Tibial nerve (tissue), 4 donors: ENCODE measurements around the gene NDUFC2. TPM values are rescaled to one million over a fixed set of nuclear protein-coding genes. Genes with fewer than 3 reads are reported as not detected.

Experiments
- DNase-seq, 2 donors: peaks; one replicate each; pipeline ENCODE4 v3.0.0-alpha.2; 2019; ENCODE audit warnings: low spot score in 2 of 2
- H3K27ac ChIP-seq, 4 donors: fragments of 200-600 bp; sonication (generic) in 3 of 4; one replicate each; pipeline ENCODE4 v1.5.1; 2017 to 2019; ENCODE audit warnings: mild to moderate bottlenecking in 1 of 4
- H3K27me3 ChIP-seq, 2 donors: fragments of 200-600 bp; sonication (generic) in 1 of 2; one replicate each; pipeline versions ENCODE4 v1.5.1 to v1.6.0; 2017 to 2019
- H3K36me3 ChIP-seq, 3 donors: fragments of 200-600 bp; sonication (generic); one replicate each; pipeline ENCODE4 v1.5.1; 2018 to 2019
- H3K4me1 ChIP-seq, 4 donors: fragments of 200-600 bp; sonication (generic) in 3 of 4; one replicate each; pipeline ENCODE4 v1.5.1; 2017 to 2019
- H3K4me3 ChIP-seq, 4 donors: fragments of 200-600 bp; sonication (generic) in 3 of 4; one replicate each; pipeline ENCODE4 v1.5.1; 2017 to 2019; ENCODE audit warnings: mild to moderate bottlenecking in 1 of 4, moderate library complexity in 1 of 4
- H3K9me3 ChIP-seq, 4 donors: fragments of 200-600 bp; sonication (generic) in 3 of 4; one replicate each; pipeline ENCODE4 v1.5.1; 2017 to 2019
- CTCF ChIP-seq, 5 experiments: fragments of 200-600 bp in 3 of 5; fragments of 450-650 bp in 2 of 5; sonication (generic) in 3 of 5; IDR thresholded peaks; one replicate each; pipeline ENCODE4 v1.5.1; 2016 to 2019; ENCODE audit warnings: antibody characterized with exemption in 5 of 5, mild to moderate bottlenecking in 3 of 5, moderate library complexity in 2 of 5
- EP300 ChIP-seq, 2 donors: sonication (generic); formaldehyde crosslinking; IDR thresholded peaks; one replicate each; pipeline ENCODE4 v1.6.1; 2017; ENCODE audit warnings: antibody characterized with exemption in 2 of 2, mild to moderate bottlenecking in 1 of 2
- POLR2A ChIP-seq, 2 donors: fragments of 450-650 bp; IDR thresholded peaks; one replicate each; pipeline ENCODE4 v1.6.1; 2017; ENCODE audit warnings: antibody characterized with exemption in 2 of 2, mild to moderate bottlenecking in 2 of 2, moderate library complexity in 2 of 2
- WGBS, 2 donors: methylation state at CpG; one replicate each; pipeline ENCODE4 v1.1.5; 2018; 5-methylcytosine and 5-hydroxymethylcytosine counted together
- total RNA-seq, 4 donors: library from RNA; depleted of rRNA; stranded (reverse); fragments of >200 nt; gene quantifications; one replicate each; pipeline ENCODE4 v1.1.0, GENCODE V29; 2016

The NDUFC2 gene
- total RNA-seq, 4 donors from 2014 or later = 49.6 to 88.3 (median 66.3) TPM

GRCh38 chr11:78110830-78111229 is 31.2 kb upstream of the NDUFC2 start:
- Histone ChIP-seq H3K36me3 (peaks cover 0 to 80% (median 0%) of the 10 kb centered on the region in 3 donors), H3K4me1 (no peaks in the 10 kb centered on the region)
- 88 to 97% methylated on average over 2 of the region's 2 CpGs for WGBS, 2 donors

GRCh38 chr11:78110351-78110750 is 30.7 kb upstream of the NDUFC2 start:
- no peaks in the 10 kb centered on the region for H3K27me3 ChIP-seq
- DNase-seq = no peak
- H3K27ac ChIP-seq = no peak overlapping the region
- no peaks in the 10 kb centered on the region for H3K9me3 ChIP-seq
- H3K4me3 ChIP-seq = no peak overlapping the region
- peaks cover 0 to 79% (median 0%) of the 10 kb centered on the region in 3 donors for H3K36me3 ChIP-seq
- TF ChIP-seq EP300 (IDR thresholded peaks at IDR 0.05) (no peak), CTCF (IDR thresholded peaks at IDR 0.05) (no peak), POLR2A (IDR thresholded peaks at IDR 0.05) (no peak)
- no peaks in the 10 kb centered on the region for H3K4me1 ChIP-seq
- WGBS, 2 donors = 89 to 92% methylated on average over 5 of the region's 5 CpGs

More at GRCh38 chr11:78110830-78111229, 31.2 kb upstream of the NDUFC2 start:
- DNase-seq = no peak
- Histone ChIP-seq H3K4me3 (no peak overlapping the region), H3K27me3 (no peaks in the 10 kb centered on the region), H3K27ac (no peak overlapping the region), H3K9me3 (no peaks in the 10 kb centered on the region)
- TF ChIP-seq POLR2A (IDR thresholded peaks at IDR 0.05) (no peak), EP300 (IDR thresholded peaks at IDR 0.05) (no peak), CTCF (IDR thresholded peaks at IDR 0.05) (no peak)

GRCh38 chr11:78109081-78110015 is 29.7 kb upstream of the NDUFC2 start:
- TF ChIP-seq EP300 (IDR thresholded peaks at IDR 0.05) (no peak), POLR2A (IDR thresholded peaks at IDR 0.05) (no peak), CTCF (IDR thresholded peaks at IDR 0.05) (no peak)
- WGBS, 2 donors = 70 to 75% methylated on average over 3 of the region's 3 CpGs

GRCh38 chr11:78100676-78101472 is 21.2 kb upstream of the NDUFC2 start:
- Histone ChIP-seq H3K4me3 (no peak overlapping the region), H3K27ac (no peak overlapping the region), H3K36me3 (peaks cover 0 to 67% (median 0%) of the 10 kb centered on the region in 3 donors), H3K27me3 (no peaks in the 10 kb centered on the region), H3K9me3 (no peaks in the 10 kb centered on the region), H3K4me1 (no peaks in the 10 kb centered on the region)
- TF ChIP-seq CTCF (IDR thresholded peaks at IDR 0.05) = no peak
- TF ChIP-seq EP300 (IDR thresholded peaks at IDR 0.05) = no peak
- TF ChIP-seq POLR2A (IDR thresholded peaks at IDR 0.05) = no peak
- WGBS, 2 donors = 82 to 98% methylated on average over 2 of the region's 2 CpGs
- DNase-seq = no peak

More at GRCh38 chr11:78109081-78110015, 29.7 kb upstream of the NDUFC2 start:
- Histone ChIP-seq H3K27ac (no peak overlapping the region), H3K36me3 (peaks cover 0 to 79% (median 0%) of the 10 kb centered on the region in 3 donors), H3K4me1 (no peaks in the 10 kb centered on the region), H3K4me3 (no peak overlapping the region), H3K27me3 (no peaks in the 10 kb centered on the region), H3K9me3 (no peaks in the 10 kb centered on the region)
- DNase-seq = no peak
